ENCODE measurements around the gene EXOC3L1.

EXOC3L1 gene

GRCh38 chr16:67176662-67177061 is 13.3 kb downstream of the EXOC3L1 start:
- H3K4me1 ChIP-seq = peaks cover 7 to 51% (median 39%) of the 10 kb centered on the region in 4 donors
- H3K27me3 ChIP-seq = no peaks in the 10 kb centered on the region
- no peak overlapping the region for H3K27ac ChIP-seq
- intact Hi-C loops (cut with DNase I; ENCODE audit: low total_unique reads) = no loop called here
- no peak overlapping the region for H3K4me3 ChIP-seq
- no peak for TF ChIP-seq CTCF (IDR thresholded peaks at IDR 0.05)
- H3K36me3 ChIP-seq = peaks cover 0 to 12% (median 6%) of the 10 kb centered on the region in 3 donors
- H3K9me3 ChIP-seq = no peaks in the 10 kb centered on the region
- DNase-seq = no peak

- H3K4me1 ChIP-seq = peaks cover 7 to 61% (median 55%) of the 10 kb centered on the region in 4 donors
- peak overlapping the region; percentile 54 to 65 for H3K4me3 ChIP-seq
- peaks cover 0 to 12% (median 6%) of the 10 kb centered on the region in 3 donors for H3K36me3 ChIP-seq
- no peak for DNase-seq
- intact Hi-C loops (cut with DNase I; ENCODE audit: low total_unique reads) = no loop called here
- peak overlapping the region; percentile 92 to 96 for H3K27ac ChIP-seq
- no peaks in the 10 kb centered on the region for H3K27me3 ChIP-seq
- TF ChIP-seq CTCF (IDR thresholded peaks at IDR 0.05) = no peak
- no peaks in the 10 kb centered on the region for H3K9me3 ChIP-seq
Measured at GRCh38 chr16:67174706-67175231, 15.2 kb downstream of the EXOC3L1 start.

- DNase-seq = peak; percentile 91 to 97
- peak; percentile 23 to 32 for TF ChIP-seq CTCF (IDR thresholded peaks at IDR 0.05)
- intact Hi-C loops (cut with DNase I; ENCODE audit: low total_unique reads) = no loop called here
- H3K4me3 ChIP-seq = peak overlapping the region; percentile 54 to 65
- peaks cover 0 to 12% (median 6%) of the 10 kb centered on the region in 3 donors for H3K36me3 ChIP-seq
- H3K4me1 ChIP-seq = peaks cover 7 to 68% (median 62%) of the 10 kb centered on the region in 4 donors
- no peaks in the 10 kb centered on the region for H3K9me3 ChIP-seq
- H3K27ac ChIP-seq = peak overlapping the region; percentile 92 to 96
- no peaks in the 10 kb centered on the region for H3K27me3 ChIP-seq
Measured at GRCh38 chr16:67173808-67174705, 15.9 kb downstream of the EXOC3L1 start.

- Histone ChIP-seq H3K9me3 (no peaks in the 10 kb centered on the region), H3K4me1 (peaks cover 7 to 69% (median 59%) of the 10 kb centered on the region in 4 donors), H3K27me3 (no peaks in the 10 kb centered on the region), H3K36me3 (peaks cover 0 to 12% (median 6%) of the 10 kb centered on the region in 3 donors), H3K27ac (peak overlapping the region; percentile 92 to 96), H3K4me3 (peak overlapping the region; percentile 54 to 65)
- intact Hi-C loops (cut with DNase I; ENCODE audit: low total_unique reads) = no loop called here
- no peak for DNase-seq
- no peak for TF ChIP-seq CTCF (IDR thresholded peaks at IDR 0.05)
Measured at GRCh38 chr16:67173323-67173722, 16.6 kb downstream of the EXOC3L1 start.

- TF ChIP-seq CTCF (IDR thresholded peaks at IDR 0.05) = no peak
- Histone ChIP-seq H3K36me3 (peaks cover 0 to 6% (median 5%) of the 10 kb centered on the region in 3 donors), H3K4me1 (peaks cover 7 to 59% (median 52%) of the 10 kb centered on the region in 4 donors), H3K27ac (peak overlapping the region; percentile 92 to 96), H3K9me3 (no peaks in the 10 kb centered on the region), H3K4me3 (peak overlapping the region; percentile 49 to 59), H3K27me3 (peaks cover 0 to 1% of the 10 kb centered on the region in 2 donors)
- no peak for DNase-seq
- intact Hi-C loops (cut with DNase I; ENCODE audit: low total_unique reads) = no loop called here
Measured at GRCh38 chr16:67170949-67171649, 18.8 kb downstream of the EXOC3L1 start.

All from tibial artery (tissue), 4 donors.